ENCODE results near the gene FAM111B.
"Not testable (repeated sequence)": the region's sequence is repeated elsewhere in the genome, so short reads cannot be mapped to it uniquely, and the experiment has no call there.

The FAM111B gene

DNA sequence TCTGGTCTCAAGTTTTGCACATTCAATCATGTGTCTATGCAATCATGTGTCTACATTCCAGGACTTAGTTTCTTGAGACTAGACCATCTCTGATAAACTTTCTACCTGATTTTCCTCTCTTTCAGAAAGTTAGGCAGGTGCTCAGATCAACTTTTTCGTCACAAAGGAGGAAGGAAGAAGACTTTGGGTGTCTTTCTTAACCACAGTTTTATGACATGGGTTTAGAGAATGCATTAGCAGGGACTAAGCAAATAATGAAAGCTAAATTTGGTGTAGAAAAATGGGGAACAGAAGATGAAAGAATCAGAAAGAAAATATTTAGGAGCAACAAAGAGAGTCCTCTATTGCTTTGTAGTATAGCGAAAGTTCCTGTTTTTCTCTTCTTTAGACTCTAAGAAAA, 28.6 kb upstream of the FAM111B start:
- peak; percentile 38 for FAIRE-seq
- TF ChIP-seq POLR2A (IDR thresholded peaks at IDR 0.05; ENCODE audit: low read depth, low read length) (no peak), POU2F2 (IDR thresholded peaks at IDR 0.05; ENCODE audit: low read depth, low read length) (no peak), SPI1 (IDR thresholded peaks at IDR 0.05; ENCODE audit: low read depth, low read length) (no peak), TAF1 (IDR thresholded peaks at IDR 0.05; ENCODE audit: low read depth, low read length) (no peak), POLR2AphosphoS5 (IDR thresholded peaks at IDR 0.05; ENCODE audit: low read depth, low read length) (no peak), PAX5 (IDR thresholded peaks at IDR 0.05; ENCODE audit: insufficient read depth, low read length, severe bottlenecking) (no peak)
- no peak for DNase-seq (ENCODE audit: insufficient read length, low spot score)

- TF ChIP-seq POU2F2 (IDR thresholded peaks at IDR 0.05; ENCODE audit: low read depth, low read length), result no peak
- no peak for TF ChIP-seq POLR2A (IDR thresholded peaks at IDR 0.05; ENCODE audit: low read depth, low read length)
- TF ChIP-seq PAX5 (IDR thresholded peaks at IDR 0.05; ENCODE audit: insufficient read depth, low read length, severe bottlenecking), result no peak
- TF ChIP-seq TAF1 (IDR thresholded peaks at IDR 0.05; ENCODE audit: low read depth, low read length), result no peak
- no peak for TF ChIP-seq POLR2AphosphoS5 (IDR thresholded peaks at IDR 0.05; ENCODE audit: low read depth, low read length)
- no peak for TF ChIP-seq SPI1 (IDR thresholded peaks at IDR 0.05; ENCODE audit: low read depth, low read length)
- no peak for FAIRE-seq
- DNase-seq (ENCODE audit: insufficient read length, low spot score), result no peak
Measured at GRCh38 chr11:59079086-59079485, 28.0 kb upstream of the FAM111B start.

GRCh38 chr11:59080421-59080820, 26.6 kb upstream of the FAM111B start:
- FAIRE-seq, result peak; percentile 50
- not testable (repeated sequence) for DNase-seq (ENCODE audit: insufficient read length, low spot score)

DNA sequence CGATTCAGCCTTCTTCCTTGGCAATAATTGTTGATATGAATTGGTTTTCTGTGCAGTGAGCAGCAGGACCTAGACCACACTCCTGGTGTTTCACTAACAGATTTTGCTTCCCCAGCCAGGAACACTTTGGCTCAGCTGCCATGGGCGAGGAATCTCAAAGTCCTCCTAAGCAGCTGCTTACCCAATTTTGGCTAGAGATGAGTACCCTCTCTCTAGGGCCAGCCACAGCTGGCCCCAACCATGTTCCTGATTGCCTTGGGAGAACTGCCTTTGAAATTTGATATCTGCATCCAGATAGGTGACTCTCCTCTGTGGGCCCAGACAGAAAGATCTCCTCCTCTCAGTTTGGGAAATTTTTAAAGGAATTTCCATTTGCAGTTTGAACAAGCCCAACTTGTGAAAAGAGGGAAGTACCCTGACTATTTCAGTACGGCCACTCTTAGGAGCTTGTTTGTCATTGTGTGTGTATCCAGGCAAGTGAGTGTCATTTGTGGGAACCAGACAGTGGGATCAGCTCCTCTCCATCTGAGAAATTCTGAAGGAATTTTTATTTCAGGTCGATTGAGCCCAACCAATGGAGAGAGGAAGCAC, 25.5 kb upstream of the FAM111B start:
- FAIRE-seq, result peak; percentile 28
- not testable (repeated sequence) for DNase-seq (ENCODE audit: insufficient read length, low spot score)

GRCh38 chr11:59086007-59086406, 21.0 kb upstream of the FAM111B start, which contains the start of gene GLYATL1B:
GLYATL1B (plus strand) TSS chr11:59086307; CDS start chr11:59086307, 0 bp downstream.
- FAIRE-seq; DNase-seq (ENCODE audit: insufficient read length, low spot score): not testable (repeated sequence)

DNA sequence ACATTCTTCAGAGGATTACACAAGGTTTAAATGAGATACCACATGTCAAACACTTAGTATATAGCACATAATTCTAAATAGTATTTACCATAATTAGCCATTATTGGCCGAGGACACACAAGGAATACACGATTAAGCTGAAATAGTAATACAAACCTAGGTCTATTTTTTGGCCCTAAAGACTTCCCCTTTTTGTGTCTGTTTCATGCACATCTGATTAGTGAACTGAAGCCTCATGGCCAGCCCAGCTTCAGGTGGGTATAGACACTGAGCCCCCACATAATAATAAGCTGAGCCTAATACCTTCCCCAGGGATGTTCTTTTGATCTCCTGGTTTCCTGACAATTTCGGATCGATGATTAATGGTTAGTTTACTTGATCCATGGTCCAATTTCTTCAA, 18.9 kb upstream of the FAM111B start:
- peak; percentile 13 for FAIRE-seq
- TF ChIP-seq POLR2AphosphoS5 (IDR thresholded peaks at IDR 0.05; ENCODE audit: low read depth, low read length), result no peak
- TF ChIP-seq SPI1 (IDR thresholded peaks at IDR 0.05; ENCODE audit: low read depth, low read length), result peak; percentile 81
- no peak for DNase-seq (ENCODE audit: insufficient read length, low spot score)

GRCh38 chr11:59093576-59093975, 13.5 kb upstream of the FAM111B start:
- not testable (repeated sequence) for DNase-seq (ENCODE audit: insufficient read length, low spot score); FAIRE-seq

GRCh38 chr11:59095225-59095624, 11.8 kb upstream of the FAM111B start:
- peak; percentile 92 for TF ChIP-seq SPI1 (IDR thresholded peaks at IDR 0.05; ENCODE audit: low read depth, low read length)
- DNase-seq (ENCODE audit: insufficient read length, low spot score), result not testable (repeated sequence)
- FAIRE-seq, result peak; percentile 69

GRCh38 chr11:59095972-59096575, 11.0 kb upstream of the FAM111B start:
- not testable (repeated sequence) for FAIRE-seq; DNase-seq (ENCODE audit: insufficient read length, low spot score)

GRCh38 chr11:59097113-59097708, 9.8 kb upstream of the FAM111B start:
- peak; percentile 80 for FAIRE-seq
- no peak for DNase-seq (ENCODE audit: insufficient read length, low spot score)
- 0 out of 2 replicates have a peak, but pooled peaks have one; percentile 2 for TF ChIP-seq SPI1 (IDR thresholded peaks at IDR 0.05; ENCODE audit: low read depth, low read length)
- TF ChIP-seq PAX5 (IDR thresholded peaks at IDR 0.05; ENCODE audit: insufficient read depth, low read length, severe bottlenecking), result no peak

DNA sequence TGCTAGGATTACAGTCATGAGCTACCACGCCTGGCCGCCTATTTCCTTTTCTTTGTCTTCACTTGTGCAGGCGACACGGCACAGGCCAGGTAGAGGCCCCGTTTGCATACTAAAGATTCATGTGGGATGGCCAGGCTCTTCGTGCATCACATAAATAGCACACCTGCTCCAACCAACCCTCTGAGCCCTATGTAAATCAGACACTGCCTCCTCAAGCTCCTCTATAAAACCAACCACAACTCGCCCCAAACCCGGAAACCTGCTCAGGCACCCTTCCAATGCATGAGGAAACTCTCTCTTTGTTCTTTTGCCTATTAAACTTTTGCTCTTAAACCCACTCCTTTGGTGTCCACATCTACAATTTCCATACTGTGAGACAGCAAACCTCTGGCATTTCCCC, 9.1 kb upstream of the FAM111B start:
- DNase-seq (ENCODE audit: insufficient read length, low spot score), result not testable (repeated sequence)
- TF ChIP-seq POU2F2 (IDR thresholded peaks at IDR 0.05; ENCODE audit: low read depth, low read length) (peak; percentile 54; the same call in 1 of the 2 replicates), POLR2AphosphoS5 (IDR thresholded peaks at IDR 0.05; ENCODE audit: low read depth, low read length) (peak; percentile 63; the same call in 1 of the 2 replicates), POLR2A (IDR thresholded peaks at IDR 0.05; ENCODE audit: low read depth, low read length) (peak; percentile 53; the same call in 1 of the 2 replicates)
- peak; percentile 80 for FAIRE-seq

- no peak for TF ChIP-seq TAF1 (IDR thresholded peaks at IDR 0.05; ENCODE audit: low read depth, low read length)
- TF ChIP-seq POLR2A (IDR thresholded peaks at IDR 0.05; ENCODE audit: low read depth, low read length), result peak; percentile 55; the same call in 1 of the 2 replicates
- TF ChIP-seq SPI1 (IDR thresholded peaks at IDR 0.05; ENCODE audit: low read depth, low read length), result peak; percentile 29; the same call in 1 of the 2 replicates
- TF ChIP-seq POLR2AphosphoS5 (IDR thresholded peaks at IDR 0.05; ENCODE audit: low read depth, low read length), result peak; percentile 61; the same call in 1 of the 2 replicates
- peak; percentile 73; the same call in 1 of the 2 replicates for TF ChIP-seq POU2F2 (IDR thresholded peaks at IDR 0.05; ENCODE audit: low read depth, low read length)
- no peak for TF ChIP-seq PAX5 (IDR thresholded peaks at IDR 0.05; ENCODE audit: insufficient read depth, low read length, severe bottlenecking)
- DNase-seq (ENCODE audit: insufficient read length, low spot score) (peak; percentile 50), FAIRE-seq (peak; percentile 99)
Measured at GRCh38 chr11:59102259-59102765, 4.7 kb upstream of the FAM111B start.

DNA sequence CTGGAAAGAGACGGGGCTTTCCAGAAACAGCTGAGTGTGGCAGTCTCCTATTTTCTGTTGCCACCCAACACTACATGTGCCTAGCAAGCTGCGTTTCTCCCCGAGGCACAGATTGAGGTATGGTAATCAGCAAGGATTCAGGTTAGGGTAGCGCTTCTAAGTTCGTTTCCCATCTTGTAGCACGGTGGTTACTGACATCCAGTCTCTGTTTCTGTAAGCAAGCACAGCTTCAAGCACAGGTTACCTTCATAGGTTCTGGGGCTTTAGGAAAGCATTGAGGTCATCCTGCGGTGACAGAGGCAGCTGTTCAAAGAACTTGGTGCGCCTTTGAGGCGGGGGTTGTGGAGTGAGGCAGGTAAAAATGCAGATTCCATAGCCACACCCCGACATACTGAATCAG, 684 bp downstream of the FAM111B start:
- DNase-seq (ENCODE audit: insufficient read length, low spot score), result not testable (repeated sequence)
- FAIRE-seq, result peak; percentile 90

Measured in GM12891 (cell line).